ENCODE measurements around the gene CTIF. TPM values are rescaled to one million over a fixed set of nuclear protein-coding genes. Genes with fewer than 3 reads are reported as not detected.

CTIF gene
- total and polyA plus RNA-seq, 2 donors (not counting 1 experiment from before 2014, with no cell fraction given): 27.2 to 28.1 TPM

- Histone ChIP-seq H3K4me2 (ENCODE audit: extremely low read depth, insufficient read depth, low read length) (no peak overlapping the region), H3K4me3 (replicated peaks in 1 of 4; ENCODE audit: control extremely low read depth in 1 of 4, insufficient read depth in 1 of 4, low read depth in 3 of 4, low read length in 4 of 4) (no peak overlapping the region), H3K4me1 (ENCODE audit: control insufficient read depth, extremely low read depth, insufficient read depth, low read length) (no peaks in the 10 kb centered on the region), H3K9me3 (ENCODE audit: control insufficient read depth, insufficient read depth, low read depth, low read length) (no peaks in the 10 kb centered on the region), H3K27me3 (ENCODE audit: control insufficient read depth, insufficient read depth, low read length) (no peaks in the 10 kb centered on the region), H3K79me2 (ENCODE audit: control insufficient read depth, insufficient read depth, low read length) (no peaks in the 10 kb centered on the region), H3K36me3 (ENCODE audit: control insufficient read depth, insufficient read depth, low read length) (no peaks in the 10 kb centered on the region), H2AFZ (ENCODE audit: low read length) (no peak overlapping the region), H4K20me1 (ENCODE audit: control insufficient read depth, extremely low read depth, insufficient read depth, low read length) (no peaks in the 10 kb centered on the region), H3K27ac (ENCODE audit: insufficient read depth, low read length) (no peak overlapping the region), H3K9ac (ENCODE audit: insufficient read depth, low read length) (no peak overlapping the region)
- no peak for TF ChIP-seq CTCF (conservative IDR thresholded peaks at IDR 0.05 in 1 of 2, IDR thresholded peaks at IDR 0.05 in 1 of 2; ENCODE audit: low read depth in 1 of 2, low read length in 2 of 2)
- TF ChIP-seq EZH2 (IDR thresholded peaks at IDR 0.05; ENCODE audit: low read length, missing control alignments): no peak
- no peak for DNase-seq (ENCODE audit: low read depth in 2 of 2)
Measured at GRCh38 chr18:48909721-48910120, 370.9 kb downstream of the CTIF start.

- Histone ChIP-seq H3K9ac (ENCODE audit: insufficient read depth, low read length) (no peak overlapping the region), H3K79me2 (ENCODE audit: control insufficient read depth, insufficient read depth, low read length) (no peaks in the 10 kb centered on the region), H4K20me1 (ENCODE audit: control insufficient read depth, extremely low read depth, insufficient read depth, low read length) (no peaks in the 10 kb centered on the region), H3K4me1 (ENCODE audit: control insufficient read depth, extremely low read depth, insufficient read depth, low read length) (no peaks in the 10 kb centered on the region), H3K27me3 (ENCODE audit: control insufficient read depth, insufficient read depth, low read length) (no peaks in the 10 kb centered on the region), H3K4me3 (replicated peaks in 1 of 4; ENCODE audit: control extremely low read depth in 1 of 4, insufficient read depth in 1 of 4, low read depth in 3 of 4, low read length in 4 of 4) (no peak overlapping the region), H2AFZ (ENCODE audit: low read length) (no peak overlapping the region), H3K36me3 (ENCODE audit: control insufficient read depth, insufficient read depth, low read length) (no peaks in the 10 kb centered on the region), H3K4me2 (ENCODE audit: extremely low read depth, insufficient read depth, low read length) (no peak overlapping the region), H3K9me3 (ENCODE audit: control insufficient read depth, insufficient read depth, low read depth, low read length) (no peaks in the 10 kb centered on the region), H3K27ac (ENCODE audit: insufficient read depth, low read length) (no peak overlapping the region)
- DNase-seq (ENCODE audit: low read depth in 2 of 2): no peak
- TF ChIP-seq CTCF (conservative IDR thresholded peaks at IDR 0.05 in 1 of 2, IDR thresholded peaks at IDR 0.05 in 1 of 2; ENCODE audit: low read depth in 1 of 2, low read length in 2 of 2): no peak
Measured at GRCh38 chr18:48910972-48911545, 372.2 kb downstream of the CTIF start.

Other genes starting within 250 kb of the CTIF start
- gene ZBTB7C, start 129.6 kb upstream of the CTIF start, total RNA-seq: 0.33 and 0.51 TPM in 2 replicates
- gene ZBTB7C, start 129.6 kb upstream of the CTIF start, polyA plus RNA-seq: 0.10 and 0.19 TPM in 2 replicates